GM12872 (cell line): Measurements from ENCODE around the gene PC.

Experiments used
- CTCF ChIP-seq: IDR thresholded peaks from 3 replicates; pipeline ENCODE4 v1.5.1; 2011; ENCODE audit warnings: low read depth, mild to moderate bottlenecking, low read length, moderate library complexity; ENCODE audit not compliant: insufficient read depth

The PC gene

GRCh38 chr11:66861774-66862558, 96.2 kb downstream of the PC start:
- no peak for TF ChIP-seq CTCF

- TF ChIP-seq CTCF = no peak
Observed at GRCh38 chr11:66861038-66861773, 97.0 kb downstream of the PC start.

- TF ChIP-seq CTCF = no peak
Observed at GRCh38 chr11:66860449-66860831, 97.7 kb downstream of the PC start.

GRCh38 chr11:66859686-66860448, 98.3 kb downstream of the PC start:
- TF ChIP-seq CTCF = no peak

GRCh38 chr11:66858939-66859685, 99.1 kb downstream of the PC start:
- no peak for TF ChIP-seq CTCF

GRCh38 chr11:66858186-66858938, 99.8 kb downstream of the PC start:
- TF ChIP-seq CTCF = no peak

- no peak for TF ChIP-seq CTCF
Observed at GRCh38 chr11:66857927-66858185, 100.3 kb downstream of the PC start.
